ENCODE results near the gene CPAMD8.
"Not testable (repeated sequence)": the region's sequence is repeated elsewhere in the genome, so short reads cannot be mapped to it uniquely, and the experiment has no call there.

The CPAMD8 gene

GRCh38 chr19:17041976-17042375 is 15.4 kb upstream of the CPAMD8 start:
- no peak for DNase-seq

- DNase-seq = peak in 26 of 58 donors; percentile 2 to 52 (median 21)
Observed at GRCh38 chr19:17037966-17038500, 11.4 kb upstream of the CPAMD8 start.

GRCh38 chr19:17037184-17037583 is 10.6 kb upstream of the CPAMD8 start:
- DNase-seq = no peak

- no peak for DNase-seq
Observed at GRCh38 chr19:17036640-17037039, 10.0 kb upstream of the CPAMD8 start.

- DNase-seq = no peak
Observed at GRCh38 chr19:17035842-17036424, 9.3 kb upstream of the CPAMD8 start.

- DNase-seq = no peak
Observed at GRCh38 chr19:17031741-17032140, 5.1 kb upstream of the CPAMD8 start.

GRCh38 chr19:17027535-17027975 is 945 bp upstream of the CPAMD8 start:
- no peak for DNase-seq

GRCh38 chr19:17025991-17026658 is 485 bp downstream of the CPAMD8 start:
- no peak for DNase-seq

GRCh38 chr19:17025361-17025760 is 1.2 kb downstream of the CPAMD8 start:
- no peak for DNase-seq

- not testable (repeated sequence) for DNase-seq
Observed at GRCh38 chr19:17024941-17025340, 1.7 kb downstream of the CPAMD8 start.

- DNase-seq = no peak
Observed at GRCh38 chr19:17023805-17024204, 2.8 kb downstream of the CPAMD8 start.

- DNase-seq = no peak
Observed at GRCh38 chr19:17022738-17023137, 3.9 kb downstream of the CPAMD8 start.

- DNase-seq = no peak
Observed at GRCh38 chr19:17021793-17022590, 4.6 kb downstream of the CPAMD8 start.

- no peak for DNase-seq
Observed at GRCh38 chr19:17021328-17021727, 5.3 kb downstream of the CPAMD8 start.

GRCh38 chr19:17020823-17021222 is 5.8 kb downstream of the CPAMD8 start:
- DNase-seq = peak in 1 of 58 donors; percentile 5

GRCh38 chr19:17020385-17020784 is 6.2 kb downstream of the CPAMD8 start:
- peak in 31 of 58 donors; percentile 2 to 60 (median 18) for DNase-seq

GRCh38 chr19:17014212-17014861 is 12.3 kb downstream of the CPAMD8 start:
- not testable (repeated sequence) for DNase-seq

GRCh38 chr19:17011485-17011884 is 15.1 kb downstream of the CPAMD8 start:
- no peak for DNase-seq

- DNase-seq = no peak
Observed at GRCh38 chr19:17006579-17006978, 20.0 kb downstream of the CPAMD8 start.

GRCh38 chr19:17005000-17005399 is 21.6 kb downstream of the CPAMD8 start:
- no peak for DNase-seq

GRCh38 chr19:17004386-17004785 is 22.2 kb downstream of the CPAMD8 start:
- no peak for DNase-seq

GRCh38 chr19:17002455-17002854 is 24.2 kb downstream of the CPAMD8 start:
- no peak for DNase-seq

Measured in anterior cingulate cortex (tissue), 58 donors.